ENCODE measurements around the gene GATA6. TPM values are rescaled to one million over a fixed set of nuclear protein-coding genes. Genes with fewer than 3 reads are reported as not detected.

The GATA6 gene
- polyA plus RNA-seq, 3 donors = 0.04 TPM; not detected in 2

DNA sequence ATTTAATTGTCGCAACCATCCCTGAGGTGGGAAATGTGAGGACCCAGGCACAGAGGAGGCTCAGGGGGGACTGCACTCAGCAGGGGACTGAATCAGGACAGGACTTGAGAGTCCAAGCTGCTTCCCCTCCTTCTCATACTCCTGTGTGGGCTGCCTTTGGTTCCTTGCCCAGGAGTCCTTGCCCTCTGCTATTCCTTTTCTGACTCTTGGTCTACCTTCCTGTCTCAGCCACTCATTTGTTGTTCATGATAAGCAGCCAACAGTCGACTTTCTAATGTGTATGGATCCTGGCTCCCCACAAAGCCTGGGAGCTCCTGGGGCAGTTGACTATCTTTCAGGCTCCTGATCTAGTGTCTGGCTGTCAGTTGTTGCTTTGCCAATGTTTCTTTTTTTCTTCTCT lies 28.3 kb downstream of the GATA6 start:
- H3K27me3 Mint-ChIP-seq (ENCODE audit: low read depth in 3 of 3) = peaks cover 19 to 30% (median 25%) of the 10 kb centered on the region in 3 donors
- H3K4me1 ChIP-seq (ENCODE audit: control insufficient read depth in 1 of 2, insufficient read depth in 2 of 2, low read length in 2 of 2) = no peaks in the 10 kb centered on the region
- H3K9ac ChIP-seq (ENCODE audit: insufficient read depth, low read length, poor library complexity, severe bottlenecking) = no peak overlapping the region
- peaks cover 0 to 3% (median 0%) of the 10 kb centered on the region in 7 donors for H3K9me3 Mint-ChIP-seq
- no peaks in the 10 kb centered on the region for H4K20me1 ChIP-seq (ENCODE audit: insufficient read depth, low read length)
- no peak for DNase-seq
- H3K27ac ChIP-seq (ENCODE audit: low read depth in 1 of 2, low read length in 2 of 2) = no peak overlapping the region
- H3K79me2 ChIP-seq (ENCODE audit: insufficient read depth, low read length) = no peaks in the 10 kb centered on the region
- H3K4me3 ChIP-seq (replicated peaks in 1 of 3; ENCODE audit: low read depth in 2 of 3, low read length in 3 of 3) = no peak overlapping the region
- no peaks in the 10 kb centered on the region for H3K9me3 ChIP-seq (replicated peaks in 1 of 2; ENCODE audit: control insufficient read depth in 1 of 2, insufficient read depth in 1 of 2, low read length in 2 of 2)
- no peaks in the 10 kb centered on the region for H3K36me3 ChIP-seq (replicated peaks in 1 of 2; ENCODE audit: control insufficient read depth in 1 of 2, insufficient read depth in 2 of 2, low read length in 2 of 2)
- H3K36me3 Mint-ChIP-seq = no peaks in the 10 kb centered on the region
- intact Hi-C loops (cut with micrococcal nuclease) = no loop called here
- H2AFZ ChIP-seq (ENCODE audit: insufficient read depth, low read depth, low read length, poor library complexity, severe bottlenecking) = no peak overlapping the region
- H3K4me3 Mint-ChIP-seq = no peak overlapping the region
- H3K4me1 Mint-ChIP-seq = no peaks in the 10 kb centered on the region
- H3K27me3 ChIP-seq (ENCODE audit: control insufficient read depth in 2 of 2, insufficient read depth in 2 of 2, low read length in 2 of 2) = peaks cover 2 to 16% of the 10 kb centered on the region in 2 donors
- no peak overlapping the region for H3K4me2 ChIP-seq (replicated peaks; ENCODE audit: extremely low read depth, low read length, poor library complexity, severe bottlenecking)
- WGBS (ENCODE audit: insufficient coverage) = 93% methylated on average over 2 of the region's 2 CpGs
- no peak for TF ChIP-seq CTCF (IDR thresholded peaks at IDR 0.05)
- no peak overlapping the region for H3K27ac Mint-ChIP-seq

DNA sequence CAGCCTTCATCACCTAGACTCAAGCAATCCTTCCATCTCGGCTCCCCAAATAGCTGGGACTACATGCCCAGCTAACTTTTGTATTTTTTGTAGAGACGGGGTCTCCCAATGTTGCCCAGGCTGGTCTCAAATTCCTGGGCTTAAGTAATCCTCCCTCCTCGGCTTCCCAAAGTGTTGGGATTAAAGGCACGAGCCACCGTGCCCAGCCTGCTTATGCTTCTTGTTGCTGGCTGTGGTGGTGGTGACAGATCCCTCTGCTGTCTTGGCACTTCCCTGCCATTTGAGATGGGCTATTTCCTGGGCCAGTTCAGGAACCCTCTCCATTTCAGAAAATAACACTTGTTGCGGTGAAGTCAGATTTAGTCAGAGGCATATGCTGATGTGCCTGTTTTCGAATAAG lies 28.8 kb downstream of the GATA6 start:
- H3K27ac Mint-ChIP-seq = no peak overlapping the region
- peaks cover 0 to 3% (median 0%) of the 10 kb centered on the region in 7 donors for H3K9me3 Mint-ChIP-seq
- Histone ChIP-seq H3K4me1 (ENCODE audit: control insufficient read depth in 1 of 2, insufficient read depth in 2 of 2, low read length in 2 of 2) (no peaks in the 10 kb centered on the region), H3K79me2 (ENCODE audit: insufficient read depth, low read length) (no peaks in the 10 kb centered on the region), H3K4me3 (replicated peaks in 1 of 3; ENCODE audit: low read depth in 2 of 3, low read length in 3 of 3) (no peak overlapping the region), H2AFZ (ENCODE audit: insufficient read depth, low read depth, low read length, poor library complexity, severe bottlenecking) (no peak overlapping the region), H3K36me3 (replicated peaks in 1 of 2; ENCODE audit: control insufficient read depth in 1 of 2, insufficient read depth in 2 of 2, low read length in 2 of 2) (no peaks in the 10 kb centered on the region), H3K27ac (ENCODE audit: low read depth in 1 of 2, low read length in 2 of 2) (no peak overlapping the region), H3K27me3 (ENCODE audit: control insufficient read depth in 2 of 2, insufficient read depth in 2 of 2, low read length in 2 of 2) (peaks cover 2 to 16% of the 10 kb centered on the region in 2 donors), H3K4me2 (replicated peaks; ENCODE audit: extremely low read depth, low read length, poor library complexity, severe bottlenecking) (no peak overlapping the region), H3K9me3 (replicated peaks in 1 of 2; ENCODE audit: control insufficient read depth in 1 of 2, insufficient read depth in 1 of 2, low read length in 2 of 2) (no peaks in the 10 kb centered on the region), H4K20me1 (ENCODE audit: insufficient read depth, low read length) (no peaks in the 10 kb centered on the region), H3K9ac (ENCODE audit: insufficient read depth, low read length, poor library complexity, severe bottlenecking) (no peak overlapping the region)
- 100% methylated on average over 1 of the region's 7 CpGs for WGBS (ENCODE audit: insufficient coverage)
- intact Hi-C loops (cut with micrococcal nuclease) = no loop called here
- no peaks in the 10 kb centered on the region for H3K36me3 Mint-ChIP-seq
- DNase-seq = no peak
- H3K4me3 Mint-ChIP-seq = no peak overlapping the region
- H3K27me3 Mint-ChIP-seq (ENCODE audit: low read depth in 3 of 3) = peaks cover 18 to 30% (median 25%) of the 10 kb centered on the region in 3 donors
- no peak for TF ChIP-seq CTCF (IDR thresholded peaks at IDR 0.05)
- H3K4me1 Mint-ChIP-seq = no peaks in the 10 kb centered on the region

Data from CD14-positive monocyte (primary cell).